ENCODE results near the gene IRF1. TPM values are rescaled to one million over a fixed set of nuclear protein-coding genes. Genes with fewer than 3 reads are reported as not detected.

IRF1 gene
- total RNA-seq, 1 experiment from 2014 or later = 30.1 TPM

DNA sequence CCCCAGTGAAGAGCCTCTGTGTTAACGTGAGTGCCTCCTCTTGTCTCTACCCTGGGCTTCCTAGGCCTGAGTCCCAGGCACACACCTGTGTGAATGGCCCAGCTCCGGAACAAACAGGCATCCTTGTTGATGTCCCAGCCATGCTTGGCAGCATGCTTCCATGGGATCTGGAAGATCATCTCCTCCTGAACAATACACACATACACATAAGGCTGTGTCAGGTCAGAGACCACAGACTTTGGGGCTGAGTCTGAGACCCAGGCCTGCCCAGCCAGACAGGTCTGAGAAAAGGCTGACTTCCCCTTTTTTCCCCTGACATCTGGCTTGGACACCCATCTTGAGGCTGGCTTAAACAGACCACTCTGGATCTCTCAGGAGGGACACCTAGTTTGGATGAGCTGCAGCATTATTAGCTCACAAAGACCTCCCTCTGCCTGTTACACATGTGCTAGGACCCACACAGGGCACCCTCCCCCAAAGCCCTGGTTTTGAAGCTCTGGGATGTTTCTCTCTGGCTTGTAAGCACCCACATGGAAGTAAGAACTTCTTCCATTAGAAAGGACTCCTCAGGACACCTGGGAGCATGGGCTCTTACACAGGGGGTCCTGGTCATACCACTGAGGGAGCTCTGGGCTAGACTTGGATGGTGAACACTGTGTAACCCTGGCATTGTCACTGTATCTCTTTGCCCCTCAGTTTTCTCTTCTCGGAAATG is 2.6 kb downstream of the IRF1 start:
- H3K36me3 ChIP-seq (ENCODE audit: control insufficient read depth in 1 of 2, insufficient read depth in 2 of 2, low read length in 2 of 2) = peaks cover 24 to 42% of the 10 kb centered on the region in 2 experiments
- H3K9me3 ChIP-seq (ENCODE audit: control insufficient read depth in 1 of 2, insufficient read depth in 1 of 2, low read depth in 1 of 2, low read length in 2 of 2) = no peaks in the 10 kb centered on the region
- no peaks in the 10 kb centered on the region for H4K20me1 ChIP-seq (ENCODE audit: insufficient read depth)
- H3K27me3 ChIP-seq (ENCODE audit: insufficient read depth, low read length) = no peaks in the 10 kb centered on the region
- H3K9ac ChIP-seq (ENCODE audit: low read length) = no peak overlapping the region
- no peak overlapping the region for H3K4me3 ChIP-seq (replicated peaks in 1 of 2; ENCODE audit: low read depth in 1 of 2, low read length in 2 of 2)
- no peak overlapping the region for H2AFZ ChIP-seq (ENCODE audit: low read depth, low read length, poor library complexity, severe bottlenecking)
- H3K4me2 ChIP-seq (ENCODE audit: low read length) = no peak overlapping the region
- H3K9me2 ChIP-seq (ENCODE audit: insufficient read depth) = no peaks in the 10 kb centered on the region
- H3K4me1 ChIP-seq (ENCODE audit: control insufficient read depth in 1 of 2, insufficient read depth in 2 of 2, low read length in 2 of 2) = peaks cover 13 to 26% of the 10 kb centered on the region in 2 experiments; a peak in 3 of 4 replicates
- H3K27ac ChIP-seq (ENCODE audit: low read depth, low read length) = no peak overlapping the region
- ChIA-PET RAD21 (ENCODE audit: low non-redundant PET in 1 of 2, low total read pairs in 2 of 2, uncharacterized antibody in 2 of 2, unreplicated experiment in 2 of 2) (no interaction called here), CTCF (no interaction called here), POLR2A (interaction anchor here (1.1 to 1.4 kb wide), 2 partner anchors 9 to 98 kb away, joined by 3 to 4 read pairs; no protein-coding TSS in a partner anchor)
- intact Hi-C loops (cut with micrococcal nuclease) = no loop called here
- ATAC-seq = no peak
- no peak for DNase-seq (ENCODE audit: low read depth, low spot score)
- peaks cover 26% of the 10 kb centered on the region for H3K79me2 ChIP-seq (ENCODE audit: insufficient read depth, low read length)
- TF ChIP-seq ZNF274 (IDR thresholded peaks at IDR 0.05; ENCODE audit: low read depth, low read length) = no peak
- no peak for TF ChIP-seq RAD21 (IDR thresholded peaks at IDR 0.05; ENCODE audit: low read depth)
- no peak for TF ChIP-seq ELF1 (IDR thresholded peaks at IDR 0.05; ENCODE audit: borderline replicate concordance, low read depth)
- no peak for TF ChIP-seq CBX3 (IDR thresholded peaks at IDR 0.05; ENCODE audit: low read depth)
- TF ChIP-seq YY1 (IDR thresholded peaks at IDR 0.05; ENCODE audit: extremely low read depth, insufficient replicate concordance, low read depth, low read length) = no peak
- no peak for TF ChIP-seq SRF (IDR thresholded peaks at IDR 0.05; ENCODE audit: low read depth)
- no peak for TF ChIP-seq ZFX (IDR thresholded peaks at IDR 0.05)
- TF ChIP-seq SP1 (IDR thresholded peaks at IDR 0.05; ENCODE audit: low read depth) = no peak
- no peak for TF ChIP-seq ATF3 (IDR thresholded peaks at IDR 0.05)
- TF ChIP-seq EZH2 (IDR thresholded peaks at IDR 0.05) = no peak
- TF ChIP-seq FOSL1 (IDR thresholded peaks at IDR 0.05; ENCODE audit: low read depth) = no peak
- TF ChIP-seq REST (IDR thresholded peaks at IDR 0.05; ENCODE audit: low read depth) = no peak
- no peak for TF ChIP-seq EZH2phosphoT487 (IDR thresholded peaks at IDR 0.05; ENCODE audit: borderline replicate concordance)
- TF ChIP-seq, protein P1, sequence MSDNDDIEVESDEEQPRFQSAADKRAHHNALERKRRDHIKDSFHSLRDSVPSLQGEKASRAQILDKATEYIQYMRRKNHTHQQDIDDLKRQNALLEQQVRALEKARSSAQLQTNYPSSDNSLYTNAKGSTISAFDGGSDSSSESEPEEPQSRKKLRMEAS (IDR thresholded peaks at IDR 0.05) = no peak
- TF ChIP-seq CTCF (IDR thresholded peaks at IDR 0.05 in 2 of 3, conservative IDR thresholded peaks at IDR 0.05 in 1 of 3; ENCODE audit: borderline replicate concordance in 1 of 3, insufficient read depth in 1 of 3, low read depth in 2 of 3, low read length in 2 of 3) = no peak
- BruUV-seq (replicated peaks) = no TSS peak

All from HCT116 (cell line).